GM12873 (cell line): ENCODE data around the gene LFNG.

ENCODE experiments used
- TF ChIP-seq, protein P1 (sequence below): IDR thresholded peaks from 2 replicates; pipeline ENCODE4 v1.5.1; 2012; ENCODE audit warnings: low read depth, mild to moderate bottlenecking, moderate library complexity, low read length, control low read depth; ENCODE audit not compliant: insufficient read depth; ENCODE audit errors: missing control alignments

The LFNG gene, protein sequence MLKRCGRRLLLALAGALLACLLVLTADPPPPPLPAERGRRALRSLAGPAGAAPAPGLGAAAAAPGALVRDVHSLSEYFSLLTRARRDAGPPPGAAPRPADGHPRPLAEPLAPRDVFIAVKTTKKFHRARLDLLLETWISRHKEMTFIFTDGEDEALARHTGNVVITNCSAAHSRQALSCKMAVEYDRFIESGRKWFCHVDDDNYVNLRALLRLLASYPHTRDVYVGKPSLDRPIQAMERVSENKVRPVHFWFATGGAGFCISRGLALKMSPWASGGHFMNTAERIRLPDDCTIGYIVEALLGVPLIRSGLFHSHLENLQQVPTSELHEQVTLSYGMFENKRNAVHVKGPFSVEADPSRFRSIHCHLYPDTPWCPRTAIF

DNA sequence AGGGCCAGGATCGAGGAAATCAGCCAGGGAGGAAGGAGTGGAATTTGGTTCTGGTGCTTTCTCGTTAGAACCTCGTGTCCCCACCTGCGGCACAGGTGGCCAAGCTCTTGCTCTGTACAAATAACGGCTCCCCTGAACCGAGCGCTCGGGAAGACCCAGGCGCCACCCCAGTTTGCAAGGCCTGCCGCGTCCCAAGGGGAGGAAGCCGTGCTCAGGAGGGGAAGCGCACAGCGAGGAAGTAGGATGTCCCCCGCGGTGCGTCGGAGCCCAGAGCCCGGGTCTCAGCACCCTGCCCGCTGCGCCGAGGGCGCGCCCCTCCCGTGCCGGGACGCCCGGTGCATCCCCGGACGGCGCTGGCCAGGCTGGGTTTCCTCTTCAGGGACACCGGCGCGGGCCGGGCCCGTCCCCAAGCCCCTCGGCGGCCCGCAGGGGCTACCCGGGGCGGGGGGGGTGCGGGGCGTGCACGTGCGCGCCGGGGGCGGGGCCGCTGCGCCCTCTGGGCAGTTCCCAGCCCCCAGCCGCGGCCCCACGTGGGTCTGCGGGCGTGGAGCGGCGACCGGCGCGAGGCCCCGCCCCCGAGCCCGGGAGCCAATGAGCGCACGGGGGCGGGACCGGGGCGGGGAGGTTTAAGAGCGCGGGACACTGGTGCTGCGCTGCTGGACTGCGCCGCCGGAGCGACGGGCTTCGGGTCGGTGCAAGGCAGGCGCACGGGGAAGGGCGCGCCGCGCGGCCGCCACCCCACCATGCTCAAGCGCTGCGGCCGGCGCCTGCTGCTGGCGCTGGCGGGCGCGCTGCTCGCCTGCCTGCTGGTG lies at the start of gene LFNG:
TSS of gene LFNG (plus strand) at position 656 of the 812 bp plus-strand sequence. CDS start at position 744, 88 bp downstream.
- TF ChIP-seq, protein P1, sequence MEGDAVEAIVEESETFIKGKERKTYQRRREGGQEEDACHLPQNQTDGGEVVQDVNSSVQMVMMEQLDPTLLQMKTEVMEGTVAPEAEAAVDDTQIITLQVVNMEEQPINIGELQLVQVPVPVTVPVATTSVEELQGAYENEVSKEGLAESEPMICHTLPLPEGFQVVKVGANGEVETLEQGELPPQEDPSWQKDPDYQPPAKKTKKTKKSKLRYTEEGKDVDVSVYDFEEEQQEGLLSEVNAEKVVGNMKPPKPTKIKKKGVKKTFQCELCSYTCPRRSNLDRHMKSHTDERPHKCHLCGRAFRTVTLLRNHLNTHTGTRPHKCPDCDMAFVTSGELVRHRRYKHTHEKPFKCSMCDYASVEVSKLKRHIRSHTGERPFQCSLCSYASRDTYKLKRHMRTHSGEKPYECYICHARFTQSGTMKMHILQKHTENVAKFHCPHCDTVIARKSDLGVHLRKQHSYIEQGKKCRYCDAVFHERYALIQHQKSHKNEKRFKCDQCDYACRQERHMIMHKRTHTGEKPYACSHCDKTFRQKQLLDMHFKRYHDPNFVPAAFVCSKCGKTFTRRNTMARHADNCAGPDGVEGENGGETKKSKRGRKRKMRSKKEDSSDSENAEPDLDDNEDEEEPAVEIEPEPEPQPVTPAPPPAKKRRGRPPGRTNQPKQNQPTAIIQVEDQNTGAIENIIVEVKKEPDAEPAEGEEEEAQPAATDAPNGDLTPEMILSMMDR, result no peak

DNA sequence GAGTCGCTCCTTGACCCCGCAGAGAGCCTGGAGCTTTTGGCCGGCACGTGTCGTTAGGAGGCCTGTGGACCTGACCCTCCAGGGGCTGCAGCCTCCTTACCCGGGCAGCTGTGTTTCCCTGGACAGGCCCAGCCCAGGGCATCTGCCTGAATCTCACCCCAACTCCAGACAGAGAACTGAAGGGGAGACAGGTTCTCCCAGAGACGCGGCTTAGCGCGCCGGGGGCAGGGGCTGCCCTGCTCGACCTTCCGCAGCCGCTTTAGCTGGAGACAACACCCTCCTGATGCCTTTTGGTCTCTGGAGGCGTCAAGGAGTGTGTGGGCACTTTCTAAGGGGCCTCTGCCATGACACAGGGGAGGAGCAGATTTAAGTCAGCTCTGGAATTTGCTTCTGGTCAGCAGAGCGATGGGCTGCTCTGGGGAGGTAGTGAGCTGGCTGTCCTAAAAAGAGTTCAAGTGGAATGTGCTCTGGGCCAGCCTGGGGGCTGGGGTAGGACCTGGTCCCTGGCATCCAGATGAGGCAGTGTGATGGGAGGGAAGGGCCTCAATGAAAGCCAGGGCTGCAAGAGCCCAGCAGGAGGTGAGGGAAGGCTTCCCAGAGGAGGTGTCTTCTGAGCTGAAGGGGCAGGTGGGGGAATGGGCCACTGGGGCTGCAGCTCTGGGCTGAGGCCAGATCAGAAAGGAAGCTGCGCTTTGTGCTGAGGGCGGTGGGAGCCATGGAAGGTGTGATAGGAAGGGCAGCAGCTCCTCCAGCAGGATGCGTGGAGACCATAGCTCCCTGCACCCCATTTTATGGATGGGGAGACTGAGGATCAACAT lies 49.2 kb upstream of the LFNG start:
- TF ChIP-seq, protein P1, result no peak

DNA sequence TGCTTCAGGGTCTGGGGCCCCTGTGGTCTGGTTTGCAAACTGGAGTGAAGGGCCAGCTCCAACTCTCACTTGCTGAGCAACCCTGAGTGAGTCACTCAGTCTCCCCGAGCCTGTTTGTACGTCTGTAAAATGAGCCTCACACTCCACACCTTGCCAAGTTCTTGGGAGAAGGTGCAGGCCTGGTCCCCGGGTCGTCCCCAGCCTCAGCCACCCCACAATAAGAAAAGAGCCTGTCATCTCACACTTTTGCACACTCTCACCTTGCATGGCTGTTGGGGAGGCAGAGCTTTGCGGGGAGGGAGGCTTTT lies 48.6 kb upstream of the LFNG start:
- TF ChIP-seq, protein P1, result no peak

DNA sequence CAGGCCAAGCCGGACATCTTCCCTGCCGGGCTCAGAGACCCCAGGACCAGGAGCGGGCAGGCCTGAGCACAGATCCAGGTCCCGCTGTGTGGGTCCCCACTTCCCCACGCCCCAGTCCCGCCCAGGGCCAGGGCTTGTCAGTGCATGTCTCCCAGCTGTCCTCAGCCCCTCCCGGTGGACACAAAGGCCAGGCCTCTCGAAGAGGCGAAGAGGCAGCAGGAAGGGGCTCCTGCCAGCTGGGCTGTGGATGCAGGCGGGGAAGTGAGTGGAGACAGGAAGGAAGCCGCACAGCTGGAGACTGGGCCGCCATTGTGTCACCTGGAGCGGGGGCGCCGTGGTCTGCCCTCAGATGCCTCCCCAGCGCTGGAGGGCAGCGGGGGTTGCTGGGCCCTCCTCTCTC lies 48.2 kb upstream of the LFNG start:
- TF ChIP-seq, protein P1, result no peak

DNA sequence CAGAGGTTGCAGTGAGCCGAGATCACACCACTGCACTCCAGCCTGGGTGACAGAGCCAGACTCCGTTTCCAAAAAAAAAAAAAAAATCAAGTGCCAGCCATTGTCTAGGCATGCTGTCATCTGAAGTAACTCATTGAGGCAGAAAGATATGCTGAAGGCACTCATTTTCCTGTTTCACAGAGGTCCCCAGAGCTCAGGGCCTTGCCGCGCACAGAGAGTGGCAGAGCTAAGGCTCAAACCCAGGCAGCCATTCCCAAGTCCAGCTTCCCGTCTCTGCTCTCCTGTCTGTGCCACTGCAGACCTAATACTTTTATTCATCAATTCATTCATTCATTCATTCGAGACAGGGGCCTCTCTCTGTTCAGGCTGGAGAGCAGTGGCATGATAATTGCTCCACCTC lies 46.8 kb upstream of the LFNG start:
- TF ChIP-seq, protein P1, result peak; percentile 13

DNA sequence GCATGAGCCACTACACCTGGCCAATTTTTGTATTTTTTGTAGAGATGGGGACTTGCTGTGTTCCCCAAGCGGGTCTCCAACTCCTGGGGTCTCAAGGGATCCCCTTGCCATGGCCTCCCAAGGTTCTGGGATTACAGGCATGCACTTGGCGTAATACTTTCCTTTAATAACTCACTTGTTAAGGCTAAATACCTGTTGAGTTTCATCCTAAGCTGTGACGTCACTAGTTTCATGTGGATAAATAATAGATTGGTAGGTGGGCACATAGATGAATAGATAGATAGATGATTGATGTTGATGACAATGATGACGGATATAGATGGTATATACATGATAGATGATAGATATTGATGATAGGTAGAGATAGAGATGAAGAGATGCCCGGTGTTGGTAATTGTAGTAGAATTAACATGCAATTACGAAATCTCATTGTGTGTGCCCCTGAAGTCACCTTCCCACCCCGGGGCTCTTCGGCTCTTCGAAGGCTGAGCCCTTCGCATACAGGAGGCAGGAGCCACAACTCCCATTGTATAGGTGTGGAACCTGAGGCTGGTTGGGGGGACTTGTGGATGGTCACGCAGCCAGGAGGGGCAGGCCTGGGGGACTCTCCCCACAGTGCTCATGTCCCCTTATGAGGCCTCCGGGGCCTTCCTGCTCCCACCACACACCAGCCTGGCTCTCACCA lies 45.9 kb upstream of the LFNG start:
- TF ChIP-seq, protein P1, result no peak
